Measurements from ENCODE around the gene WDR45B.

- TF ChIP-seq ZFP3 (CRISPR knock-in tag; IDR thresholded peaks at IDR 0.05) (no peak), ZFP30 (CRISPR knock-in tag; IDR thresholded peaks at IDR 0.05) (no peak), TCF4 (CRISPR knock-in tag; IDR thresholded peaks at IDR 0.05; ENCODE audit: borderline replicate concordance) (no peak)
These were observed 6.8 kb upstream of the WDR45B start for GRCh38 chr17:82655038-82655479.
